GM12801 (cell line): ENCODE measurements around the gene PCBP4.

Source experiments
- CTCF ChIP-seq: IDR thresholded peaks from one replicate; pipeline ENCODE4 v1.5.1; 2011; ENCODE audit warnings: control low read depth; ENCODE audit not compliant: insufficient read length; ENCODE audit errors: extremely low read depth

Gene PCBP4

GRCh38 chr3:51982838-51983577 is 15.8 kb upstream of the PCBP4 start, which contains the start of gene ACY1:
TSS of gene ACY1 (plus strand) at chr3:51983535. CDS start at chr3:51984065, 530 bp downstream.
- TF ChIP-seq CTCF = no peak

GRCh38 chr3:51982352-51982837 is 15.1 kb upstream of the PCBP4 start:
- TF ChIP-seq CTCF = no peak

DNA sequence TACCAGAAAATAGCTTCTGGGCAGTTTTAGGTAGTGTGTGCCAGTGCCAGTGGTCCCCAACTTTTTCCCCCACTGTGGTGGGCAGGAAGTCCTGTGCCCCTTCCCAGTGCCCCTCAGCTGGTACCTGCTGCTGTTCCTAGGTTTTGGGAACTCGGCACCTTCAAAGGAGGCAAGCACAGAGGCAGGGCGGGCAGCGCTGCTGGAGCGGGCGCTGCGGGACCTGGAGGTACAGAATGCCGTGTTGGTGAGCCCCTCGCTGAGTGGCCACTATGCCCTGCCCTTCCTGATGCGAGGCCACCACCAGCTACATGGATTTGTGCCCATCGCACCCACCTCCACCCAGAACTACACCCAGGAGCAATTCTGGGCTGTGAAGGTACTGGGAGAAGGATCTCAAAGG is 13.0 kb upstream of the PCBP4 start:
- TF ChIP-seq CTCF = no peak

DNA sequence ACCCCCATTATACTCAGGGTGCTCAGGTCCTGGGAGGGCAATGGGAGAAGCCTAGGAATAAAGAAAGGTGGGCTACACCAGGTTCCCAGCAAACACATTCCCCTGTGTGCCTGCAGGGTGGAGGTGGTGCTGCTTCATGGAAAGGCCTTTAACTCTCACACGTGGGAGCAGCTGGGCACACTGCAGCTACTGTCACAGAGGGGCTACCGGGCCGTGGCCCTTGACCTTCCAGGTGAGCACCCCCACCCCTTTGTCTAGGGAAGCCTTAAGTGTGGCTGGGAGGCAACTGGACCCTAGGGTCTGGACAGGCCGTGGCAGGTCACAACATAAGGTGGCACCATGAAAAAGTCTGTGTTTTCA is 10.9 kb upstream of the PCBP4 start:
- TF ChIP-seq CTCF = no peak

GRCh38 chr3:51977446-51978142 is 10.3 kb upstream of the PCBP4 start:
- TF ChIP-seq CTCF = no peak

- TF ChIP-seq CTCF = no peak
Measured at GRCh38 chr3:51975852-51976549, 8.7 kb upstream of the PCBP4 start.
